ENCODE results near the gene ATG16L1. TPM values are rescaled to one million over a fixed set of nuclear protein-coding genes. Genes with fewer than 3 reads are reported as not detected.

ATG16L1 gene
- total and polyA plus RNA-seq, 2 donors (not counting 3 experiments of a cell fraction or from before 2014, with no cell fraction given) = 18.1 to 29.8 TPM

DNA sequence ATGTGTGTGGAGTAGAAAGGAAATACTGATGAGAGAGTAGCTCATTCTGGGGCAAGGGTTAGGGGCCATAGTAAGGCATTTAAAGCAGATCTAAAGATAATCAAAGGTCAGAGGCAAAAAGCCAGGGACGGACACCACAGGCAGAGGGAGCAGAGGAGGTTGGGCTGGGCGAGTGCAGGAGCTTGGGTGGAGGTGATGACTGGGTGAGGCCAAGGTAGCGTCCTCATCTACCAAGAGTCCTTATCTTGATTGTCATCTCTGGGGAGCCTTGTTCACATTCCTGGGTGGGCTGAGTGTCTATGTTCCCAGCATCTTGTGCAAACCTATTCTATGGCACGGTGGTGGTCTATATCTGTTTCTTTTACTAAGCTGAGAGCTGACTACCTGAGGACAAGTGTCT is 30.1 kb downstream of the ATG16L1 start:
- H3K79me2 ChIP-seq (ENCODE audit: control insufficient read depth, insufficient read depth, low read length) = no peaks in the 10 kb centered on the region
- ChIA-PET POLR2A (no interaction called here), CTCF (no interaction called here)
- no peaks in the 10 kb centered on the region for H3K27me3 ChIP-seq (ENCODE audit: control insufficient read depth in 2 of 2, insufficient read depth in 2 of 2, low read length in 2 of 2)
- H3K27ac ChIP-seq (ENCODE audit: insufficient read depth, low read depth, low read length) = no peak overlapping the region
- H3K9ac ChIP-seq (replicated peaks; ENCODE audit: extremely low read depth, insufficient read depth, low read length) = no peak overlapping the region
- no peak for FAIRE-seq
- no peak overlapping the region for H3K4me3 ChIP-seq (replicated peaks in 1 of 3; ENCODE audit: insufficient read depth in 1 of 3, low read depth in 1 of 3, low read length in 3 of 3)
- dilution Hi-C loops (cut with MboI; ENCODE audit: extremely low pct_ligation_motif_present, low sequenced_read_pairs) (no loop called here), intact Hi-C loops (cut with micrococcal nuclease) (loop anchor here (10.0 kb wide), 1 partner anchor 553 kb away; no protein-coding TSS in a partner anchor)
- no TSS peak for BruUV-seq (replicated peaks)
- H3K9me1 ChIP-seq (replicated peaks; ENCODE audit: control insufficient read depth, extremely low read depth, insufficient read depth, low read length) = no peaks in the 10 kb centered on the region
- no peak for DNase-seq (ENCODE audit: low read depth, low spot score)
- H4K20me1 ChIP-seq (replicated peaks; ENCODE audit: control insufficient read depth, extremely low read depth, insufficient read depth, low read length) = no peaks in the 10 kb centered on the region
- no peaks in the 10 kb centered on the region for H3K9me3 ChIP-seq (replicated peaks; ENCODE audit: control insufficient read depth, insufficient read depth, low read length)
- no peak overlapping the region for H2AFZ ChIP-seq (ENCODE audit: low read depth, low read length)
- no peaks in the 10 kb centered on the region for H3K4me1 ChIP-seq (ENCODE audit: control insufficient read depth, extremely low read depth, insufficient read depth, low read length)
- H3K36me3 ChIP-seq (ENCODE audit: control insufficient read depth in 2 of 2, extremely low read depth in 1 of 2, insufficient read depth in 2 of 2, low read length in 2 of 2) = peaks cover 21 to 34% of the 10 kb centered on the region in 2 experiments
- H3K4me2 ChIP-seq (ENCODE audit: insufficient read depth, low read length) = no peak overlapping the region
- TF ChIP-seq MYC (IDR thresholded peaks at IDR 0.05; ENCODE audit: low read depth, low read length) (no peak), FOS (IDR thresholded peaks at IDR 0.05; ENCODE audit: borderline replicate concordance, insufficient read depth, low read length) (no peak), EZH2 (IDR thresholded peaks at IDR 0.05; ENCODE audit: borderline replicate concordance, low read depth, low read length, severe bottlenecking) (no peak), POLR2A (IDR thresholded peaks at IDR 0.05; ENCODE audit: low read depth, low read length) (no peak), POLR2AphosphoS5 (IDR thresholded peaks at IDR 0.05; ENCODE audit: insufficient read depth, low read depth, low read length) (no peak), JUN (IDR thresholded peaks at IDR 0.05; ENCODE audit: borderline replicate concordance, insufficient read depth, insufficient read length, low read depth) (no peak), GATA2 (IDR thresholded peaks at IDR 0.05; ENCODE audit: insufficient read depth, insufficient read length, low read depth, low read length) (no peak)
- TF ChIP-seq, protein P1, sequence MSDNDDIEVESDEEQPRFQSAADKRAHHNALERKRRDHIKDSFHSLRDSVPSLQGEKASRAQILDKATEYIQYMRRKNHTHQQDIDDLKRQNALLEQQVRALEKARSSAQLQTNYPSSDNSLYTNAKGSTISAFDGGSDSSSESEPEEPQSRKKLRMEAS (IDR thresholded peaks at IDR 0.05; ENCODE audit: insufficient read depth, insufficient read length) = no peak
- TF ChIP-seq, protein P2, sequence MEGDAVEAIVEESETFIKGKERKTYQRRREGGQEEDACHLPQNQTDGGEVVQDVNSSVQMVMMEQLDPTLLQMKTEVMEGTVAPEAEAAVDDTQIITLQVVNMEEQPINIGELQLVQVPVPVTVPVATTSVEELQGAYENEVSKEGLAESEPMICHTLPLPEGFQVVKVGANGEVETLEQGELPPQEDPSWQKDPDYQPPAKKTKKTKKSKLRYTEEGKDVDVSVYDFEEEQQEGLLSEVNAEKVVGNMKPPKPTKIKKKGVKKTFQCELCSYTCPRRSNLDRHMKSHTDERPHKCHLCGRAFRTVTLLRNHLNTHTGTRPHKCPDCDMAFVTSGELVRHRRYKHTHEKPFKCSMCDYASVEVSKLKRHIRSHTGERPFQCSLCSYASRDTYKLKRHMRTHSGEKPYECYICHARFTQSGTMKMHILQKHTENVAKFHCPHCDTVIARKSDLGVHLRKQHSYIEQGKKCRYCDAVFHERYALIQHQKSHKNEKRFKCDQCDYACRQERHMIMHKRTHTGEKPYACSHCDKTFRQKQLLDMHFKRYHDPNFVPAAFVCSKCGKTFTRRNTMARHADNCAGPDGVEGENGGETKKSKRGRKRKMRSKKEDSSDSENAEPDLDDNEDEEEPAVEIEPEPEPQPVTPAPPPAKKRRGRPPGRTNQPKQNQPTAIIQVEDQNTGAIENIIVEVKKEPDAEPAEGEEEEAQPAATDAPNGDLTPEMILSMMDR (IDR thresholded peaks at IDR 0.05; ENCODE audit: extremely low read depth in 1 of 2, insufficient read depth in 1 of 2, low read depth in 1 of 2, low read length in 2 of 2) = no peak
